Right lobe of liver (tissue), 4 donors: Measurements from ENCODE around the gene UHMK1.

Experiments
- CTCF ChIP-seq, 4 donors: fragments of 200-600 bp in 3 of 4; fragments of 450-650 bp in 1 of 4; IDR thresholded peaks; one replicate each; pipeline versions ENCODE4 v1.5.1 to v1.8.0; 2016 to 2022; ENCODE audit warnings: antibody characterized with exemption in 4 of 4, mild to moderate bottlenecking in 2 of 4
- POLR2A ChIP-seq: fragments of 450-650 bp; IDR thresholded peaks from one replicate; pipeline ENCODE4 v1.6.1; 2017; ENCODE audit warnings: antibody characterized with exemption, mild to moderate bottlenecking
- donor health status: DM: no; HTN: no; CAD: no.
- donor health status: DM: no; HTN: no; CAD: no.
- donor health status: DM: no; HTN: yes; CAD: no.

GRCh38 chr1:162471290-162471853 is 26.2 kb upstream of the UHMK1 start:
- no peak for TF ChIP-seq CTCF (IDR thresholded peaks at IDR 0.05)
- TF ChIP-seq POLR2A = no peak
